Liver (tissue), 9 donors: Measurements from ENCODE around the gene PLAU. TPM values are rescaled to one million over a fixed set of nuclear protein-coding genes. Genes with fewer than 3 reads are reported as not detected.

Experiments used
- DNase-seq: peaks from one replicate; pipeline ENCODE4 v3.0.0-alpha.2; 2017; ENCODE audit warnings: low spot score
- H3K27ac ChIP-seq, 2 donors: one replicate each; pipeline ENCODE4 v1.7.0; 2013; ENCODE audit warnings: inconsistent platforms in 2 of 2, low read length in 2 of 2, control low read depth in 1 of 2, low read depth in 1 of 2, mild to moderate bottlenecking in 1 of 2
- H3K27me3 ChIP-seq, 4 donors: one replicate each; pipeline versions ENCODE4 v1.6.1 to v1.7.0; 2013; ENCODE audit warnings: low read length in 3 of 4, inconsistent platforms in 1 of 4, mild to moderate bottlenecking in 1 of 4, moderate library complexity in 1 of 4; ENCODE audit not compliant: control insufficient read depth in 4 of 4, insufficient read depth in 4 of 4
- H3K36me3 ChIP-seq, 4 donors: one replicate each; pipeline versions ENCODE4 v1.6.1 to v1.7.0; 2013; ENCODE audit warnings: low read length in 3 of 4, mild to moderate bottlenecking in 3 of 4, low read depth in 1 of 4, moderate library complexity in 1 of 4; ENCODE audit not compliant: control insufficient read depth in 4 of 4, insufficient read depth in 3 of 4
- H3K4me1 ChIP-seq, 4 donors: one replicate each; pipeline versions ENCODE4 v1.6.1 to v1.7.0; 2013; ENCODE audit warnings: low read length in 3 of 4, mild to moderate bottlenecking in 3 of 4, moderate library complexity in 1 of 4; ENCODE audit not compliant: control insufficient read depth in 4 of 4, insufficient read depth in 4 of 4
- H3K4me3 ChIP-seq, 3 donors: one replicate each; pipeline versions ENCODE4 v1.6.1 to v1.7.0; 2013; ENCODE audit warnings: low read length in 3 of 3, control low read depth in 1 of 3, low read depth in 1 of 3, mild to moderate bottlenecking in 1 of 3
- H3K9ac ChIP-seq, 2 donors: one replicate each; pipeline ENCODE4 v1.7.0; 2013; ENCODE audit warnings: low read length in 2 of 2, mild to moderate bottlenecking in 2 of 2, moderate library complexity in 2 of 2, control low read depth in 1 of 2, low read depth in 1 of 2
- H3K9me3 ChIP-seq, 4 donors: one replicate each; pipeline versions ENCODE4 v1.6.1 to v1.7.0; 2013; ENCODE audit warnings: low read length in 3 of 4; ENCODE audit not compliant: control insufficient read depth in 4 of 4
- ATF3 ChIP-seq: IDR thresholded peaks from 2 replicates; pipeline ENCODE4 v1.6.1; 2016; ENCODE audit warnings: antibody characterized with exemption
- CTCF ChIP-seq: fragments of 150-350 bp; IDR thresholded peaks from 2 replicates; pipeline ENCODE4 v1.5.1; 2017; ENCODE audit warnings: improper control_type of control experiment, low read depth, low read length; ENCODE audit not compliant: missing input control
- EGR1 ChIP-seq, 2 donors: IDR thresholded peaks; 2 replicates each; pipeline ENCODE4 v1.6.1; 2016 to 2018; ENCODE audit warnings: antibody characterized with exemption in 2 of 2, low read depth in 2 of 2
- FOXA1 ChIP-seq: IDR thresholded peaks from 2 replicates; pipeline ENCODE4 v1.6.1; 2016; ENCODE audit warnings: antibody characterized with exemption
- FOXA2 ChIP-seq: IDR thresholded peaks from 2 replicates; pipeline ENCODE4 v1.6.1; 2016; ENCODE audit warnings: antibody characterized with exemption
- GABPA ChIP-seq, 2 donors: IDR thresholded peaks in 1 of 2; conservative IDR thresholded peaks in 1 of 2; 2 replicates each; pipeline ENCODE4 v1.6.1; 2016; ENCODE audit warnings: antibody characterized with exemption in 2 of 2, mild to moderate bottlenecking in 1 of 2, moderate library complexity in 1 of 2
- HNF4A ChIP-seq, 2 donors: conservative IDR thresholded peaks; 2 replicates each; pipeline ENCODE4 v1.6.1; 2016; ENCODE audit warnings: antibody characterized with exemption in 2 of 2, mild to moderate bottlenecking in 2 of 2
- HNF4G ChIP-seq: IDR thresholded peaks from 2 replicates; pipeline ENCODE4 v1.6.1; 2016; ENCODE audit warnings: antibody characterized with exemption
- JUND ChIP-seq, 2 donors: IDR thresholded peaks; 2 replicates each; pipeline ENCODE4 v1.6.1; 2016; ENCODE audit warnings: antibody characterized with exemption in 2 of 2
- MAX ChIP-seq: IDR thresholded peaks from 2 replicates; pipeline ENCODE4 v1.6.1; 2016; ENCODE audit warnings: antibody characterized with exemption
- NR2F2 ChIP-seq: IDR thresholded peaks from 2 replicates; pipeline ENCODE4 v1.6.1; 2016; ENCODE audit warnings: antibody characterized with exemption
- RAD21 ChIP-seq, 2 donors: IDR thresholded peaks; 2 replicates each; pipeline ENCODE4 v1.6.1; 2016; ENCODE audit warnings: antibody characterized with exemption in 2 of 2, mild to moderate bottlenecking in 2 of 2
- REST ChIP-seq: IDR thresholded peaks from 2 replicates; pipeline ENCODE4 v1.6.1; 2016; ENCODE audit warnings: antibody characterized with exemption, mild to moderate bottlenecking
- RXRA ChIP-seq, 2 donors: IDR thresholded peaks; 2 replicates each; pipeline ENCODE4 v1.6.1; 2017 to 2018; ENCODE audit warnings: antibody characterized with exemption in 2 of 2, mild to moderate bottlenecking in 1 of 2
- SP1 ChIP-seq: IDR thresholded peaks from 2 replicates; pipeline ENCODE4 v1.6.1; 2018; ENCODE audit warnings: antibody characterized with exemption, mild to moderate bottlenecking
- TAF1 ChIP-seq: conservative IDR thresholded peaks from 2 replicates; pipeline ENCODE4 v1.6.1; 2016; ENCODE audit warnings: antibody characterized with exemption, mild to moderate bottlenecking
- YY1 ChIP-seq: IDR thresholded peaks from 2 replicates; pipeline ENCODE4 v1.6.1; 2016; ENCODE audit warnings: antibody characterized with exemption, mild to moderate bottlenecking
- ZBTB33 ChIP-seq: IDR thresholded peaks from 2 replicates; pipeline ENCODE4 v1.6.1; 2016; ENCODE audit warnings: antibody characterized with exemption
- WGBS: extraction: QIAGEN DNeasy Blood & Tissue Kit; methylation state at CpG from one replicate; pipeline ENCODE4 v1.1.7; 2013; 5-methylcytosine and 5-hydroxymethylcytosine counted together
- polyA plus RNA-seq, 2 donors: library from polyadenylated mRNA; stranded (reverse) in 1 of 2; unstranded in 1 of 2; fragments of 200-250 nt in 1 of 2; fragments of >200 nt in 1 of 2; fragmentation: Nextera tagmentation in 1 of 2; extraction: Ambion mirVana in 1 of 2; gene quantifications; one replicate each; pipeline versions ENCODE4 v1.2.1 to v1.2.3, GENCODE V29; 2013 to 2015
- total RNA-seq, 2 donors: library from RNA; depleted of rRNA; stranded (reverse); fragments of >200 nt; gene quantifications; one replicate each; pipeline ENCODE4 v1.2.3, GENCODE V29; 2014
- donor health status: healthy.
- donor health status: healthy.
- donor health status: healthy.
- donor health status: healthy.
- donor health status: healthy.

Gene PLAU
- total and polyA plus RNA-seq, 4 donors: 0.40 to 1.0 (median 0.79) TPM

- Histone ChIP-seq H3K36me3 (peaks cover 0 to 3% (median 1%) of the 10 kb centered on the region in 4 donors), H3K9ac (no peak overlapping the region), H3K27me3 (no peaks in the 10 kb centered on the region), H3K9me3 (no peaks in the 10 kb centered on the region), H3K27ac (peak overlapping the region; percentile 26 to 56), H3K4me1 (peaks cover 0 to 15% (median 8%) of the 10 kb centered on the region in 4 donors), H3K4me3 (no peak overlapping the region)
- WGBS: 89% methylated on average over 7 of the region's 7 CpGs
- DNase-seq: no peak
- TF ChIP-seq MAX: no peak
- TF ChIP-seq FOXA1: no peak
- TF ChIP-seq HNF4A (conservative IDR thresholded peaks at IDR 0.05): no peak
- no peak for TF ChIP-seq REST
- TF ChIP-seq RAD21 (IDR thresholded peaks at IDR 0.05): no peak
- no peak for TF ChIP-seq GABPA (IDR thresholded peaks at IDR 0.05 in 1 of 2, conservative IDR thresholded peaks at IDR 0.05 in 1 of 2)
- TF ChIP-seq FOXA2: no peak
- no peak for TF ChIP-seq CTCF
- no peak for TF ChIP-seq TAF1
- no peak for TF ChIP-seq ATF3
- no peak for TF ChIP-seq EGR1 (IDR thresholded peaks at IDR 0.05; ENCODE audit: low read depth in 2 of 2)
- no peak for TF ChIP-seq ZBTB33
- TF ChIP-seq SP1: no peak
- no peak for TF ChIP-seq RXRA (IDR thresholded peaks at IDR 0.05)
- no peak for TF ChIP-seq JUND (IDR thresholded peaks at IDR 0.05)
- TF ChIP-seq HNF4G: no peak
- TF ChIP-seq NR2F2: no peak
- TF ChIP-seq YY1: no peak
Observed at GRCh38 chr10:73866621-73867020, 44.3 kb upstream of the PLAU start.
